B cell (primary cell): ENCODE measurements around the gene IPO11. TPM values are rescaled to one million over a fixed set of nuclear protein-coding genes. Genes with fewer than 3 reads are reported as not detected.

Experiments
- ATAC-seq: fragments of 200-7000 bp; cut with Tn5 transposase; one replicate; pipeline ENCODE4 v1.10.0; 2021; ENCODE audit warnings: low read depth, mild to moderate bottlenecking, moderate number of reproducible peaks, moderate library complexity
- CTCF ChIA-PET: fragments of 350-600 bp; sonication (Branson Sonifier 250); formaldehyde crosslinking; loops from one replicate; lab custom pipeline; 2021; ENCODE audit warnings: antibody characterized with exemption, inconsistent platforms; lab: Charles Lee
- POLR2A ChIA-PET: fragments of 350-600 bp; sonication (Branson Sonifier 250); formaldehyde crosslinking; loops from one replicate; lab custom pipeline; 2021; ENCODE audit warnings: antibody characterized with exemption; lab: Charles Lee
- DNase-seq: peaks from one replicate; pipeline ENCODE4 v3.0.0; 2013
- H2AFZ ChIP-seq: 2 replicates; pipeline ENCODE4 v1.6.1; 2012; ENCODE audit warnings: mild to moderate bottlenecking, low read depth, low read length; ENCODE audit not compliant: insufficient read depth, poor library complexity, severe bottlenecking
- H3K27ac ChIP-seq, 2 donors: 1 replicate in 1 of 2; 2 replicates in 1 of 2; pipeline ENCODE4 v1.5.1; 2012 to 2013; ENCODE audit warnings: low read length in 2 of 2, mild to moderate bottlenecking in 2 of 2, moderate library complexity in 1 of 2
- H3K27me3 ChIP-seq, 4 experiments: fragments of 200-600 bp in 1 of 4; sonication (generic) in 1 of 4; replicated peaks in 1 of 4; 1 replicate in 2 of 4; 2 replicates in 2 of 4; pipeline versions ENCODE4 v1.6.1 to v1.7.0; 2013 to 2016; ENCODE audit warnings: low read length in 3 of 4, mild to moderate bottlenecking in 2 of 4, mixed read lengths in 1 of 4, moderate library complexity in 1 of 4; ENCODE audit not compliant: insufficient read depth in 4 of 4, control insufficient read depth in 3 of 4; ENCODE audit errors: control extremely low read depth in 1 of 4
- H3K36me3 ChIP-seq, 2 experiments: replicated peaks in 1 of 2; 1 replicate in 1 of 2; 2 replicates in 1 of 2; pipeline versions ENCODE4 v1.6.1 to v1.7.1; 2013; ENCODE audit warnings: low read length in 1 of 2; ENCODE audit not compliant: insufficient read depth in 2 of 2, control insufficient read depth in 1 of 2; ENCODE audit errors: control extremely low read depth in 1 of 2, extremely low read depth in 1 of 2
- H3K4me1 ChIP-seq, 2 donors: fragments of 200-600 bp in 1 of 2; sonication (generic) in 1 of 2; 1 replicate in 1 of 2; 2 replicates in 1 of 2; pipeline versions ENCODE4 v1.5.1 to v1.6.1; 2013 to 2017; ENCODE audit warnings: low read length in 2 of 2; ENCODE audit not compliant: control insufficient read depth in 2 of 2, insufficient read depth in 2 of 2
- H3K4me2 ChIP-seq: replicated peaks from 2 replicates; pipeline ENCODE3; 2012; ENCODE audit warnings: mild to moderate bottlenecking, low read depth, low read length; ENCODE audit not compliant: poor library complexity, severe bottlenecking
- H3K4me3 ChIP-seq, 5 experiments: fragments of 200-600 bp in 1 of 5; sonication (generic) in 1 of 5; 1 replicate in 3 of 5; 2 replicates in 2 of 5; pipeline versions ENCODE4 v1.5.1 to v1.7.0; 2011 to 2016; ENCODE audit warnings: low read length in 4 of 5, mild to moderate bottlenecking in 4 of 5, low read depth in 2 of 5, control low read depth in 1 of 5, moderate library complexity in 1 of 5; ENCODE audit not compliant: insufficient read depth in 1 of 5; ENCODE audit errors: control extremely low read depth in 1 of 5, extremely low read depth in 1 of 5
- H3K79me2 ChIP-seq: fragments of 200-600 bp; sonication (generic); one replicate; pipeline ENCODE4 v1.6.0; 2016; ENCODE audit warnings: low read length; ENCODE audit not compliant: control insufficient read depth, insufficient read depth
- H3K9ac ChIP-seq: fragments of 200-600 bp; sonication (generic); 2 replicates; pipeline ENCODE4 v1.6.1; 2017; ENCODE audit warnings: mild to moderate bottlenecking, low read length, moderate library complexity
- H3K9me3 ChIP-seq, 3 donors: one replicate each; pipeline versions ENCODE4 v1.6.1 to v1.7.1; 2013; ENCODE audit warnings: low read length in 2 of 3; ENCODE audit not compliant: control insufficient read depth in 2 of 3, insufficient read depth in 1 of 3; ENCODE audit errors: control extremely low read depth in 1 of 3
- H4K20me1 ChIP-seq: 2 replicates; pipeline ENCODE4 v1.6.0; 2012; ENCODE audit warnings: mild to moderate bottlenecking, low read length; ENCODE audit not compliant: insufficient read depth, control insufficient read depth, poor library complexity, severe bottlenecking
- H3K27ac Mint-ChIP-seq: one replicate; pipeline ENCODE4 v1.8.0; 2021; ENCODE audit warnings: mixed read lengths
- H3K27me3 Mint-ChIP-seq: one replicate; pipeline ENCODE4 v1.8.0; 2021; ENCODE audit warnings: mixed read lengths
- H3K4me1 Mint-ChIP-seq: one replicate; pipeline ENCODE4 v1.8.0; 2021; ENCODE audit warnings: mixed read lengths
- H3K4me3 Mint-ChIP-seq: one replicate; pipeline ENCODE4 v1.8.0; 2021; ENCODE audit warnings: mixed read lengths
- H3K9me3 Mint-ChIP-seq: one replicate; pipeline ENCODE4 v1.8.0; 2022; ENCODE audit warnings: mixed read lengths; ENCODE audit not compliant: insufficient read depth
- CTCF ChIP-seq: fragments of 200-600 bp; IDR thresholded peaks from one replicate; pipeline ENCODE4 v1.8.0; 2022; ENCODE audit warnings: antibody characterized with exemption, mild to moderate bottlenecking
- EZH2 ChIP-seq: IDR thresholded peaks from 2 replicates; pipeline ENCODE4 v1.6.1; 2012; ENCODE audit warnings: borderline replicate concordance, low read depth, mild to moderate bottlenecking, moderate library complexity, low read length; ENCODE audit not compliant: insufficient read depth, poor library complexity, severe bottlenecking
- WGBS: methylation state at CpG from one replicate; pipeline ENCODE4 v1.1.5; 2013; ENCODE audit warnings: missing lambda C conversion rate; ENCODE audit not compliant: insufficient coverage; 5-methylcytosine and 5-hydroxymethylcytosine counted together
- intact Hi-C: fragments of 100-400 bp; cut with micrococcal nuclease; formaldehyde crosslinking; loops from one replicate; pipeline ENCODE4 v1.10.0; 2022
- polyA plus RNA-seq: library from polyadenylated mRNA; depleted of rRNA; stranded (reverse); fragments of >200 nt; gene quantifications from 2 replicates; pipeline ENCODE4 v1.2.3, GENCODE V29; 2012
- total RNA-seq, 2 donors: library from RNA; stranded (reverse); fragments of 120-200 nt in 1 of 2; gene quantifications; 1 replicate in 1 of 2; 2 replicates in 1 of 2; pipeline versions ENCODE4 v1.2.3 to v1.2.4, GENCODE V29; 2013 to 2022

Gene IPO11
- total and polyA plus RNA-seq, 2 donors (not counting 1 experiment from before 2014, with no cell fraction given), result 3.8 to 37.4 TPM

GRCh38 chr5:62538017-62538942, 125.7 kb downstream of the IPO11 start:
- Mint-ChIP-seq H3K27ac (no peak overlapping the region), H3K4me3 (no peak overlapping the region), H3K4me1 (no peaks in the 10 kb centered on the region), H3K9me3 (no peaks in the 10 kb centered on the region), H3K27me3 (no peaks in the 10 kb centered on the region)
- ATAC-seq (no peak), DNase-seq (no peak)
- H3K79me2 ChIP-seq, result no peaks in the 10 kb centered on the region
- no peak for TF ChIP-seq EZH2
- no peak for TF ChIP-seq CTCF
- WGBS, result 100% methylated on average over 4 of the region's 9 CpGs
- no peaks in the 10 kb centered on the region for H3K4me1 ChIP-seq
- no peak overlapping the region for H3K4me3 ChIP-seq
- H3K27me3 ChIP-seq, result no peaks in the 10 kb centered on the region
- no peaks in the 10 kb centered on the region for H3K9me3 ChIP-seq
- no peak overlapping the region for H3K4me2 ChIP-seq
- no peak overlapping the region for H3K9ac ChIP-seq
- intact Hi-C loops, result no loop called here
- ChIA-PET POLR2A (no interaction called here), CTCF (no interaction called here)
- H2AFZ ChIP-seq, result no peak overlapping the region
- H4K20me1 ChIP-seq, result no peaks in the 10 kb centered on the region
- no peak overlapping the region for H3K27ac ChIP-seq
- peaks cover 0 to 4% of the 10 kb centered on the region in 2 experiments for H3K36me3 ChIP-seq

- no peaks in the 10 kb centered on the region for H3K9me3 Mint-ChIP-seq
- POLR2A ChIA-PET, result no interaction called here
- intact Hi-C loops, result no loop called here
Measured at GRCh38 chr5:62542720-62543119, 130.2 kb downstream of the IPO11 start.

More at GRCh38 chr5:62542720-62543119, 130.2 kb downstream of the IPO11 start:
- Mint-ChIP-seq H3K4me1 (peaks cover 4% of the 10 kb centered on the region), H3K4me3 (no peak overlapping the region), H3K27ac (no peak overlapping the region), H3K27me3 (no peaks in the 10 kb centered on the region)
- DNase-seq, result no peak
- Histone ChIP-seq H3K27ac (no peak overlapping the region), H3K27me3 (no peaks in the 10 kb centered on the region), H3K9me3 (no peaks in the 10 kb centered on the region), H3K4me2 (no peak overlapping the region), H3K36me3 (peaks cover 0 to 4% of the 10 kb centered on the region in 2 experiments), H2AFZ (no peak overlapping the region), H3K9ac (no peak overlapping the region), H3K79me2 (no peaks in the 10 kb centered on the region), H3K4me3 (no peak overlapping the region), H4K20me1 (no peaks in the 10 kb centered on the region), H3K4me1 (no peaks in the 10 kb centered on the region)
- TF ChIP-seq CTCF (no peak), EZH2 (no peak)
- ATAC-seq, result no peak
- CTCF ChIA-PET, result no interaction called here
- no CpG with 5 or more reads among the region's 1 CpG for WGBS
